SW480 (cell line): ENCODE measurements around the gene DPP3.
"Not testable (repeated sequence)": the region's sequence is repeated elsewhere in the genome, so short reads cannot be mapped to it uniquely, and the experiment has no call there.

Source experiments
- DNase-seq: peaks from one replicate; pipeline ENCODE4 v3.0.0-alpha.2; 2016; ENCODE audit warnings: low spot score

Gene DPP3, protein sequence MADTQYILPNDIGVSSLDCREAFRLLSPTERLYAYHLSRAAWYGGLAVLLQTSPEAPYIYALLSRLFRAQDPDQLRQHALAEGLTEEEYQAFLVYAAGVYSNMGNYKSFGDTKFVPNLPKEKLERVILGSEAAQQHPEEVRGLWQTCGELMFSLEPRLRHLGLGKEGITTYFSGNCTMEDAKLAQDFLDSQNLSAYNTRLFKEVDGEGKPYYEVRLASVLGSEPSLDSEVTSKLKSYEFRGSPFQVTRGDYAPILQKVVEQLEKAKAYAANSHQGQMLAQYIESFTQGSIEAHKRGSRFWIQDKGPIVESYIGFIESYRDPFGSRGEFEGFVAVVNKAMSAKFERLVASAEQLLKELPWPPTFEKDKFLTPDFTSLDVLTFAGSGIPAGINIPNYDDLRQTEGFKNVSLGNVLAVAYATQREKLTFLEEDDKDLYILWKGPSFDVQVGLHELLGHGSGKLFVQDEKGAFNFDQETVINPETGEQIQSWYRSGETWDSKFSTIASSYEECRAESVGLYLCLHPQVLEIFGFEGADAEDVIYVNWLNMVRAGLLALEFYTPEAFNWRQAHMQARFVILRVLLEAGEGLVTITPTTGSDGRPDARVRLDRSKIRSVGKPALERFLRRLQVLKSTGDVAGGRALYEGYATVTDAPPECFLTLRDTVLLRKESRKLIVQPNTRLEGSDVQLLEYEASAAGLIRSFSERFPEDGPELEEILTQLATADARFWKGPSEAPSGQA

DNA sequence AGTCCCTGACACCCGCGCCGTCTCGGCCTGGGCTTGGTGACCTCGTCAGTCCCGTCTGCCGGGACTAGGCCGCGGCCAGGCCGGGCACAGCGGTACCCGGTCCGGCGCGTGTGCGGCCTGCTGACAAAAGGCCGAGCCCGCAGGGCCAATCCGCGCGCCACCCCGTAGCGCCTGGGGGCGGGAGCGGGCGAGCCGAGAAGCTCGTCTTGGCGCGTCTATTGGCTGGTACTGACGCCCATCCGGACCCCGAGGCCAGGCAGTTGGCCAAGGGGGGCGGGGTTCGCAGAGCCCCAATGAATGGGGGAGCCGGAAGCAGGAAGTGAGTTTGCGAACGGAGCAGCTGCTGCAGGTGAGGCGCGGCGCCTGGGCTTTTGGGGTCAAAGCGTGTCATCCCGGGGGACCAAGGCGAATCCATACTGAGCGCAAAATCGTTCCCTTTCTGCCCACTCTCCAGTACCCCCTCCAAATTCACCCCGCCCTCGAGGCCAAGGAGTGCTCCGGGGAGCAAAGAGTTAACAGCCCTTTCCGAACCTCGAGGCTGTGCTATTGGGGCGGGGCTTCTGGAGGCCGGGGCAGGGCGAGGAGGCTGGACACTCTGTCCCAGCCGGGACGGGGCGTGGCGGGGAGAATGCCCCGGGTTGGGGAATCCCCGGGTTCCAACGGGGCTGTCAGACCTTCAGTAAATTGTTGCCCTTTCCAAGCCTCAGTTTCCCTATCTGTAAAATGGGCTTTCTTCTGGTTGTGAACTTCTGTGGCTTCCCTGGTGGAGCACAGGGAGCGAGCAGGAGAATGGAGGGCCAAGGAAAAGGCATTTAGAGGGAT is at the start of gene DPP3:
TSS of gene DPP3 (plus strand) at position 318 of the 822 bp plus-strand sequence. CDS start 1,767 bp downstream, outside the sequence.
- peak; percentile 98 for DNase-seq

DNA sequence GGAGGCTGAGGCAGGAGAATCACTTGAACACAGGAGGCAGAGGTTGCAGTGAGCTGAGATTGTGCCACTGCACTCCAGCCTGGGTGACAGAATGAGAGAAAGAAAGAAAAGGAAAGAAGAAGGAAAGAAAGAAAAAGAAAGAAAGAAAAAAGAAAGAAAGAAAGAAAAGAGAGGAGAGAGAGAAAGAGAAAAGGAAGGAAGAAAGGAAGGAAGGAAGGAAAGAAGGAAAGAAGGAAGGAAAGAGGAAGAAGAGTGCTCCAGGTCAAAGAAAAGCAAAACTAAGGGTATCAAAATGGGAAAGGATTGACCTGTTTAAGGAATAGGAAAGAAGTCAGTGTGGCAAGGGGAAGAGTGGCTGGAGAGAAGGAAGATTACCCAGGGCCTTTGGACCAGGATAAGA is 48.9 kb upstream of the DPP3 start:
- DNase-seq: not testable (repeated sequence)

DNA sequence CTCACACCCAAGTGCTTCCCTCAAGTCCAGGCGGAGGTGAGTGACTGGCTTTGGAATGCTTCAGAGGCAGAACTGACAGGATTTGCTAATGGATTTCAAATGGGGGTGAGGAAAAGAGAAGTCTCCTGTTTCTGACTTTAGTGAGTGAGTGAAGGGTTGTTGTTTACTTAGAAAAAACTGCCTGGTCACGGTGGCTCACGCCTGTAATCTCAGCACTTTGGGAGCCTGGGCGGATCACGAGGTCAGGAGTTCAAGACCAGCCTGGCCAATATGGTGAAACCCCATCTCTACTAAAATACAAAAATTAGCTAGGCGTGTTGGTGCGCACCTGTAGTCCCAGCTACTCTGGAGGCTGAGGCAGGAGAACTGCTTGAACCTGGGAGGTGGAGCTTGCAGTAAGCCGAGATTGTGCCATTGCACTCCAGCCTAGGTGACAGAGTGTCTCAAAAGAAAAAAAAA is 48.3 kb upstream of the DPP3 start:
- DNase-seq: not testable (repeated sequence)

DNA sequence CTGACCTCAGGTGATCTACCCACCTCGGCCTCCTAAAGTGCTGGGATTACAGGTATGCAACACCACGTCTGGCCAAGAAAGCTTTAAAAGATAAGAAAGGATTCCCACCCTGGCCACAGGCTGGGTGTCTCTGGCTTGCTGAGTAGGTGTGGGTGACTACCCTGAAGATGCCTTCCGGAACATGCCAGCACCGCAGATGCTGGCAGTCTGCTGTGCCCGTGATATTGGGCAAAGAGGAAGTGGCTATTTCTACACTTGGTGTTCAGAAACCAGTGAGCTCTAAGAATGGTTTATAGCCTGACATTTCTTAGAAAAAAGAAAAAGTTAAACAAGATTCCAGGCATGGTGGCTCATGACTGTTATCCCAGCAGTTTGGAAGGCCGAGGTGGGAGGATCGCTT is 47.6 kb upstream of the DPP3 start:
- no peak for DNase-seq

DNA sequence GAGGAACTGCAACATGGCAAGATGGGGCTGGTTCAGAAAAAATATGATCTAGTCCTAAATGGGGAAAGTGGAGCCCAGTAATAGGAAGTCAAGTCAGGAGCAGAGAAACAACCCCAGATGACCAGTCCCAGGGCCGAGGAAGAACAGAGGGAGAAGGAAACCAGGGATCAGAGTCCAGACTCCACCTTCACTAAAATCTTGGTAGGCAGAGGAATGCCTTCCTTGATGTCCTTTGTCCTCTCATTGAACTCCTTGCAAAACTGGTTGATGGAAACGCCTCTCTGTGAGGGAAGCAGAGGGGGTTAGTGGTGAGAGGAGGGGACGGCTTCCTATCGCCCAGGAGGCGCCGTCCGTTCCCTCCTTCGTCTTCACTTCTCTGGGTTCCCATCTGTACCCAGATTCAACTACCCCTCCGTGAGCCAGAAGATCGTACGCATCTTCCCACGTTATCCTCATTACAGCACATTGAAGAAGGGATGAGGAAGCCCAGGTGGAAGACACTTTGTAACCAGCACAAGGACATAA is 42.2 kb upstream of the DPP3 start:
- no peak for DNase-seq

DNA sequence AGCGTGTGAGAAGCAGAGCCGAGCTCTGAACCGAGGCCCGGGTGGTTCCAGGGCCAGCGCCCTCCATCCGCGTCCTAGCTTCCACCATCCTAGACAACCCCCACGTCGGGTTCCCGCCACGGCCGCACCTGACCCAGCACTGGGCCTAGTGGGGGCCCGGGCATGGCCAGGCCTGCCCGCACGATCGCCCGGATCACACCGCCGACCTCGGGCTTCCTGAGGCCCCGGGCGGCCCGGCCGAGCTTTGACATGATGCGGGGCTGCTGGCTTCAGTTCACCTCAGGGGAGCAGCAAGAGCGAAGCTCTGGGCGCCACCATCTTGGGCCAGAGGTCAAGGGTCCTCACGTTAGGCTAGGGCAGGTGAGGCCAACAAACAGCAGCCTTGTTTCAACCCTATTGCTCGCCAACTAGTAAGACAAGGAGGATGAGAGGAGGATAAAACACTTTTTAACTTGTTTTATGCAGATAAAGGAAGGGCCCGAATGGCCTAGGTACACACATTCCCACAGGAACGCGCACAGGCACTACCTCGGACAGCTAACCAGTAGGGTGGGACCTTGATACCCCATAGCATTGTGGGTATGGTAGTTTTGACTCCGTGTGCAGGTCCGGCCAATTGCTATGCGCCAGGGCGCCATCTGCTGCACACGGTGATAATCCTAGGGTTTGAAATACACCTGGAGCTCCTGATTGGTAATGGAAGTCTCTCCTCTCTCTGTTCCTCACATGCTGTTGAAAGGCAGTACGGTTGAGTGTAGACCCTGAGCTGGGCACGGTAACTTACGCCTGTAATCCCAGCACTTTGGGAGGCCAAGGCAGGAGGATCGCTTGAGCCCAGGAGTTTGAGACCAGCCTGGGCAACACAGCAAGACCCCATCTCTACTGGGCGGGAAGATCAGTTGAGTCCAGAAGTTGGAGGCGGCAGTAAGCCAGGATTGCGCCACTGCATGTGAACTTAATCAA is 41.4 kb upstream of the DPP3 start, which contains the start of gene MRPL11:
TSS of gene MRPL11 (minus strand) at position 345 of the 963 bp plus-strand sequence. CDS start at position 251, 94 bp downstream.
- peak; percentile 96 for DNase-seq

DNA sequence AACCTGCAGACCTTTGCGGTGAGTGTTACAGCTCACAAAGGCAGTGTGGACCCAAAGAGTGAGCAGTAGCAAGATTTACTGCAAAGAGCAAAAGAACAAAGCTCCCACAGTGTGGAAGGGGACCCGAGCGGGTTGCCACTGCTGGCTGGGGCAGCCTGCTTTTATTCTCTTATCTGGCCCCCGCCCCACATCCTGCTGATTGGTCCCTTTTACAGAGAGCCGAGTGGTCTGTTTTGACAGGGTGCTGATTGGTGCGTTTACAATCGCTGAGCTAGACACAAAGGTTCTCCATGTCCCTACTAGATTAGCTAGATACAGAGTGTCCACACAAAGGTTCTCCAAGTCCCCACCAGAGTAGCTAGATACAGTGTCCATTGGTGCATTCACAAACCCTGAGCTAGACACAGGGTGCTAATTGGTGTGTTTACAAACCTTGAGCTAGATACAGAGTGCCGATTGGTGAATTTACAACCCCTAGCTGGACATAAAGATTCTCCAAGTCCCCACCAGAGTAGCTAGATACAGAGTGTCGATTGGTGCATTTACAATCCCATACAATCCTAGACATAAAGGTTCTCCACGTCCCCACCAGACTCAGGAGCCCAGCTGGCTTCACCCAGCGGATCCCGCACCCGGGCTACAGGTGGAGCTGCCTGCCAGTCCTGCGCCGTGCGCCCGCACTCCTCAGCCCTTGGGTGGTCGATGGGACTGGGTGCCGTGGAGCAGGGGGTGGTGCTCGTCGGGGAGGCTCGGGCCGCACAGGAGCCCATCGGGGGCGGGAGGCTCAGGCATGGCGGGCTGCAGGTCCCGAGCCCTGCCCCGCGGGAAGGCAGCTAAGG is 39.9 kb upstream of the DPP3 start:
- not testable (repeated sequence) for DNase-seq

DNA sequence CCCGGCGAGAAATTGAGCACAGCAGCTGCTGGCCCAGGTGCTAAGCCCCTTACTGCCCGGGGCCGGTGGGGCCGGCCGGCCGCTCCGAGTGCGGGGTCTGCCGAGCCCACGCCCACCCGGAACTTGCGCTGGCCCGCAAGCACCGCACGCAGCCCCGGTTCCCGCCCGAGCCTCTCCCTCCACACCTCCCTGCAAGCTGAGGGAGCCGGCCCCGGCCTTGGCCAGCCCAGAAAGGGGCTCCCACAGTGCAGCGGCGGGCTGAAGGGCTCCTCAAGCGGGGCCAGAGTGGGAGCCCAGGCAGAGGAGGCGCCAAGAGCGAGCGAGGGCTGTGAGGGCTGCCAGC is 39.3 kb upstream of the DPP3 start:
- not testable (repeated sequence) for DNase-seq

DNA sequence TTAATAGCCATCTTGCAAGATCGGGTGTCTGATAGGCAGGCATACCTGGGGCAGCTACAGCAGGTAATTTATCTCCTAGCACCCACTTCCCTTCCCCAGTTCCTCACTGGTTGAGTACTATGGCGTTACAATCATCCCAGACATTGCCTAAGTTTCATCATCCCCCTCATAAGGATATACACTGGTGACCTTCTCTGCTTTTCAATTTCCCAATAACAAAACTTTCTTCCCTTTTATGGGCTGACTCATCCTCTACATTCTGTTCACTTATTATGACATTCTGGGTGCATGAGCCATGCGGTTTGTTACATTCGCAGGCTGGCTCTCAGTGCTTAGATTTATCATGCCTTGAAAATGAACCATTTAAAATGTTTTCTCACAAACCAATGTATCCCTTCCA is 36.6 kb upstream of the DPP3 start:
- peak; percentile 55 for DNase-seq

DNA sequence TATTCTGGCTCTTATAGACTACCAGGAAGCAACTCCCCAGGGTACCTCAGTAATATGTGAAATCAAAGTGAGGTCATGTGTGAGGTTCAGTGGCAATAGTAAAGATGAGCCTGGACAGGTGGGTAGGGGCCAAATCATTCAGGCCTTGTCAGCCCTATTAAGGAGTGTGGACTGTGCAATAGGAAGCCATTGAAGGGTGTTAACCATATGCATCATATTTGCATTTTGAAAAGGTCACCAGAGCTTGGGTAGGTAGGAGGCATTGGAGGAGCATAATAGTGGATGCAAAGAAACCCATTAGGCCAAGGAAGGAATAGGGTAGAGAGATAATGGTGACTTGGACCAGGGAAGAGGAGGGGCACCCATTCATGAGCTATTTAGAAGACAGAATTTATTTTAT is 33.2 kb upstream of the DPP3 start:
- no peak for DNase-seq

DNA sequence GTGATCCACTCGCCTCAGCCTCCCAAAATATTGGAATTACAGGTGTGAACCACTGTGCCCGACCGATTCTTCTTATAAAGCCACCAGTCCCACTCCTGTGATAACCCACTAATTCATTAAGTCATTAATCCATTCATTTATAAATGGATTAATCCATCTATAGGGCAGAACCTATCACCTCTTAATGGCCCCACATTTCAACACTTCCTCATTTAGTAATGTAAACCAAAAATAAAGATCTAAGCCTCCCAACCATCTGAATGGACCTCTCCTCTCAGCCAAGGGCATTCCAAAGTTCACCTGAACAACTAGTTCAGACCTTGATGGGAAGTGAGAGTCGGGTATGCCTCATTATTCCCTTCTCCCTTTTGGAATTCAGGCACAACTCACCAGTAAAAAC is 31.7 kb upstream of the DPP3 start:
- DNase-seq: no peak

DNA sequence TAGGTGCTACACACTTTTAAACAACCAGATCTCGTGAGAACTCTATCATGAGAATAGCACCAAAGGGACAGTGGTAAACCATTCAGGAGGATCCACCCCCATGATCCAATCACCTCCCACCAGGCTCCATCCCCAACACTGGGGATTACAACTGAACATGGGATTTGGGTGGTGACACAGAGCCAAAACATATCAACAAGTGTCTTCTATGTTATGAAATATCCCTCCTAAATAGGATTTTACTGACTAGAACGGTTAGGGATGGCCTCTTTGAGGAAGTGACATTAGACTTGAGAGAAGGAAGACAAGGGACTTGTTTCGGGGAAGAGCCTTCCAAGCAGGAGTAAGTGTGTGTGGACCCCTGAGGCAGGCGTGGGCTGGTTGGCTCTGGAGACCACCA is 29.7 kb upstream of the DPP3 start:
- DNase-seq: no peak

DNA sequence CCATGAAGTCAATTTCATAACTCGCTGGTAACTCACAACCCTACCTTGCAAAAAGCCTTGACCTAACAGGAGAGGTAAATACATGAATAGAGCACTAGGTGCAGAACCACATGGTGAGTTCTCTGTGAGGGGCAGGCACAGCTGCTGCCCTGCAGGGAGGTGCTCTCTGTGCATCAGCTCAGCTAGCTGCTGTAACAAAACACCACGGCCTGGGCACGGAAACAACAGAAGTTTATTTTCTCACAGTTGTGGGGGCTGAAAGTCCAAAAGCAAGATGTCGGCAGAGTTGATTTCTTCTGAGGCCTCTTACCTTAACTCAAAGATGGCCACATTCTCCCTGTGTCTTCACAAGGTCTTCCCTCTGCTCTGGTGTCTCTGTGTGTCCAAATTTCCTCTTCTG is 28.6 kb upstream of the DPP3 start:
- DNase-seq: no peak

DNA sequence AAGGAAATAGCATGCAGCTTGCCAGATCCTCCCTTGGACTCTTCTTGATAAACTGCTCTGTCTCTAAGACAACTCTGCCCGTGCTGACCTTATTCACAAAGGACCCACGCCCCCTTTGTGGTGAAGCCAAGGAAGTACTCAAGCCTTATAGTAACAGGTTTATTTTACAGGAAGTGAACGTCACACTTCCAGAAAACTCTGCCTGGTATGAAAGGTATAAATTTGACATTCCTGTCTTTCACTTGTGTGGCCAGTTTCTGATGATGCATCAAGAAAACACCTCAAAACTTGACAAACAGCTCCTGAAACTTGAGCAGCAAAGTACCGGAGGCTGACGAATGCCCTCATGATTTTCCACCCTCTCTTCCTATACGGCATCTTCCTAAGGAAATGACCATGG is 26.0 kb upstream of the DPP3 start:
- DNase-seq: no peak

DNA sequence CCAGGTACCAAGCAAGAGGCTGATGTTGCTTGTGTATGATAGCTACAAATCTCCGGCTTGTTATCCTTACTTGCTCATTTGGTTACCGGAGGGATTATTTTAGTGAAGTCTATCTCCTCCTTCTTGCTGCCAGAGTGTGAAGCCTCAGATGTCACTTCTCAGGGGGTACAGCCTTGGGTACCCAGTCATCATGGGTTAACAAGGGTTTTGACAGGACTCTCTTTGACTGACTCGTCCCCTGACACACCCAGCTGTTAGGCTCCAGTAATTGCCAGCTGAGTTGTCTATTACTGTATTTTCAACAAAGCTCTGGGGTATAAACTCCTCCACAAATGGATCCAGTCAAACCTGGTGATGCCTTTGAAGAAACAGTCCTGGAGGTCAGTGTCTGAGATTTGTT is 25.4 kb upstream of the DPP3 start:
- no peak for DNase-seq

DNA sequence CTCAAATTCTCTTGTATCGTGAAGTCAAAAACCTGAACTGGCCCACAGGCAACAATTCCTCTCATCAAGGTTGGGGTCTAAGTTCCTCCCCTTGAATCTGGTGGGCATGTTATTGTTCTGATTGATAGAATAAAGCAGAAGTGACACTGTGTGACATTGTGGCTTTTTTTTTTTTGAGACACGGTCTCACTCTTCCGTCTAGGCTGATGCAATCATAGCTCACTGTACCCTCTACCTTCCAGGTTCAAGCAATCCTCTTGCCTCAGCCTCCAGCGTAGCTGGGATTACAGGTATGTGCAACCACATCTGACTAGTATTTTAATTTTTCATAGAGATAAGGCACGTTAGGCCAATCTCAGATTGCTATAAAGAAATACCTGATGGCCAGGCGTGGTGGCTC is 22.4 kb upstream of the DPP3 start:
- DNase-seq: no peak

DNA sequence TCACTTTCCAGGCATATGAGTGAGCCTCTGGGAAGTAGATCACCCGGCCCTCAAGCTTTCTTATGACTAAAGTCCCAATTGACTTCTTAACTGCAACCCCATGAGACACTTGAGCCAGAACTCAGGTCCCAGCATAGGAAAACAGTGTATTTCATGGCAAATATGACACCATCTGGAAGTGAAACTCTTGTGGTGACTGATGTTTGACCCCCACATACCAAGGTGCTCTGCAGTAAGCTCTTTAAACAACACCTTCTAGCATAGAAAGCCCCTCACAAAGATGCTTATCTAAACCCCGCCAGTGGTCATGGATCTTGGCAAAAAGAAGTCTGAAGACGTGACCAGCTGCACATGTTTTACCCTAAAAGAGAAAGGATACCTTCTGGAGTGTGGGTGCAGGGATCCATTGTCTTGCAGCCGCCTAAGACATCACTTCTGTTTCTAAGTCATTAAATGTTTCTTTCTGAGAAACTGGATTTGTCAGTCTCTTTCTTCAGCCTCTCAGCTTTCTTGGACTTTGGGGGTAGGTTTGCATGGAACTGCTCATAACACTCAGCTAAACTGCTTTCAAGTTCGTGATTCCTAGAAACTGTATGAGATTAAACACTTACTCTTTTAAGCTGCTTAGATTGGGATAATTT is 21.0 kb upstream of the DPP3 start:
- no peak for DNase-seq

DNA sequence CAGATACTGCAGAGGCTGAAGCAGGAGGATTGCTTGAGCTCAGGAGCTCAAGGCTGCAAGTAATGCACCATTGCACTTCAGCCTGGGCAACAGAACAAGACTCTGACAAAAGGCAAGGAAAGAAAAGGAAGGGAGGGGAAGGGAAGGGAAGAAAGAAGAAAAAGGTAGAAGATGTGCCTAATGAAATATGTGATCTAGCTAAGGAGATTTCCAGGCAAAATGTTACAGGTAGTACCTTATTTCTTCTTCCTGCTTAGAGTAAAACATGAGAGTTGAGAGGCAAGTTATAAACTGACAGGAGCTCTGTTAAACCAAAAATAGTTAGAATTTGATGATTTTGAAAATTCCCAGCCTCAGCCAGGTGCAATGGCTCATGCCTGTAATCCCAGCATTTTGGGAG is 18.2 kb upstream of the DPP3 start:
- DNase-seq: no peak

DNA sequence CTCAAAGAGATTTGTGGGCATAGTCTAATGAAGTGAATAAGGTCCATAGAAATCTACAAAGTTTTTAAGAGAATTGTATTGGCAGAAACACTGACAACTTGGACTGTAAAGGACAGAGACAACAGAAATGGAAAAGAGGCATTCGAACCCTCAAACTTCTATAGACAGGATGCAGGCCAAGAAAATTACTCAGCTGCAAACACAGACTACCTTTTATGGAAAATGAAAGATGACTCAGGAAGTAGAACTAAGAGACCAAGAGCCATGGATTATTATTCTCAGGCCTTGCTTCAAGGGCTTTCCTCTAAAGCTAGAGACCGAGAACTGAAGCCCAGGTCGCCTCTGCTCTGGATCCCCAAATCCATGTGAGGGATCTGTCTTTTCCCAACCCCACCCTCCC is 17.3 kb upstream of the DPP3 start:
- DNase-seq: no peak

DNA sequence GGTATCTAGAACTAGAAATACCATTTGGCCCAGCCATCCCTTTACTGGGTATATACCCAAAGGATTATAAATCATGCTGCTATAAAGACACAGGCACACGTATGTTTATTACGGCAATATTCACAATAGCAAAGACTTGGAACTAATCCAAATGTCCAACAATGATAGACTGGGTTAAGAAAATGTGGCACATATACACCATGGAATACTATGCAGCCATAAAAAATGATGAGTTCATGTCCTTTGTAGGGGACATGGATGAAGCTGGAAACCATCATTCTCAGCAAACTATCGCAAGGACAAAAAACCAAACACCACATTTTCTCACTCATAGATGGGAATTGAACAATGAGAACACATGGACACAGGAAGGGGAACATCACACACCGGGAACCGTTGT is 16.1 kb upstream of the DPP3 start:
- DNase-seq: not testable (repeated sequence)
